Hematopoietic multipotent progenitor cell (in vitro differentiated cells): ENCODE results near the gene PAPOLA. TPM values are rescaled to one million over a fixed set of nuclear protein-coding genes. Genes with fewer than 3 reads are reported as not detected.
"Not testable (repeated sequence)": the region's sequence is repeated elsewhere in the genome, so short reads cannot be mapped to it uniquely, and the experiment has no call there.

Experiments
- DNase-seq, 3 donors: peaks; one replicate each; pipeline ENCODE4 v3.0.0-alpha.2; 2011 to 2015; ENCODE audit warnings: low read depth in 2 of 3, low spot score in 2 of 3
- total RNA-seq: library from RNA; depleted of rRNA; stranded (reverse); fragments of >200 nt; gene quantifications from one replicate; pipeline ENCODE4 v1.2.3, GENCODE V29; 2012

Gene PAPOLA
- 74.6 TPM for total RNA-seq

GRCh38 chr14:96501740-96502620 lies at the start of gene PAPOLA:
TSS of gene PAPOLA (plus strand) at chr14:96502382. CDS start at chr14:96502593, 211 bp downstream.
- peak; percentile 96 to 97 (median 97) for DNase-seq

- DNase-seq, result no peak
Measured at GRCh38 chr14:96452684-96453083, 49.5 kb upstream of the PAPOLA start.

GRCh38 chr14:96455588-96455987 lies 46.6 kb upstream of the PAPOLA start:
- DNase-seq, result no peak

- no peak for DNase-seq
Measured at GRCh38 chr14:96459851-96460250, 42.3 kb upstream of the PAPOLA start.

GRCh38 chr14:96461950-96462798 lies 40.0 kb upstream of the PAPOLA start:
- DNase-seq, result no peak

DNA sequence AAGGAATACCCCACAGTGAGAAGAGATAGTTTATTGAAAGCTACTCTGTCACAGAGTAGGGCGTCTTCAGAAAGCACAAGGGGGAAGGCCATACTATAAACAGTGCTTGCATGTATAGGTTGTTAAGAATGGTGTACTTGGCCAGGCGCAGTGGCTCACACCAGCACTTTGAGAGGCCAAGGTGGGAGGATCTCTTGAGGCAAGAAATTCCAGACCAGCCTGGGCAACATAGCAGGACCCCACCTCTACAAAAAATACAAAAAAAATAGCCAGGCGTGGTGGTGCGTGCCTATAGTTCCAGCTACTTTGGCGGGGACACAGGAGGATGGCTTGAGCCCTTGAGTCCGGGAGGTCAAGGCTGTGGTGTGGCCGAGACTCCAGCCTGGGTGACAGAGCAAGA lies 38.0 kb upstream of the PAPOLA start:
- DNase-seq, result no peak

- no peak for DNase-seq
Measured at GRCh38 chr14:96466918-96467317, 35.3 kb upstream of the PAPOLA start.

DNA sequence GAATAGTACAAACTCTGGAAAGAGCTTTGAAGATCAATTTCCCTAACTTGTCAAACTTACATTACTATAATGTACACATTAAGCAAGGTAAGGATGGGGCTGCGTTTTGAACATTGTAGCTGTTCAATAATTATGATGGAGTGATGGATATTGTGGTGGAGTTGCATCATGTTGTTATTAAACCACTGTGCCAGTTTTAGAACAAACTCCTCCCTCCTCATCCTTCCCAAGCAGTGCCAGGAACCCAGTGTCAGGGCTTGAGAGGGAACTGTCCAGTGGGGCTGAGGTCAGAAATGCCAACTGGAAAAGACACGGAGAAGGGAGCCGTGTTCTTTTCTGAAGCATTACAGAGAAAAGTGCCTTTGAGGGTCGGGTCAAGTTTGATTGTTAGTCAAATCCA lies 31.9 kb upstream of the PAPOLA start:
- DNase-seq, result no peak

DNA sequence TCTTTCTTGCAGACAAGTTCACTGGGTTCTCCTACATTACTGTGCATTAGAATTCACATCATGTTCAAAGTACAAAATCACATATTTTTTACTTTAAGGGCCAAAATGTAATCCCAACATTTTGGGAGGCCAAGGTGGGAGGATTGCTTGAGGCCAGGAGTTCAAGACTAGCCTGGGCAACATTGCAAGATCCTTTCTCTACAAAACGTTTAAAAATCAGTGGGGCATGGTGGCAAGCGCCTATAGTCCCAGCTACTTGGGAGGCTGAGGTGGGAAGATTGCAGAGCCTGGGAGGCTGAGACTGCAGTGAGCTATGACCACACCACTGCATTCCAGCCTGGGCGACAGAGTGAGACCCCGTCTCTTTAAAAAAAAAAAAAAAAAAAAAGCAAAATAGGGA lies 31.2 kb upstream of the PAPOLA start:
- DNase-seq, result not testable (repeated sequence)

DNA sequence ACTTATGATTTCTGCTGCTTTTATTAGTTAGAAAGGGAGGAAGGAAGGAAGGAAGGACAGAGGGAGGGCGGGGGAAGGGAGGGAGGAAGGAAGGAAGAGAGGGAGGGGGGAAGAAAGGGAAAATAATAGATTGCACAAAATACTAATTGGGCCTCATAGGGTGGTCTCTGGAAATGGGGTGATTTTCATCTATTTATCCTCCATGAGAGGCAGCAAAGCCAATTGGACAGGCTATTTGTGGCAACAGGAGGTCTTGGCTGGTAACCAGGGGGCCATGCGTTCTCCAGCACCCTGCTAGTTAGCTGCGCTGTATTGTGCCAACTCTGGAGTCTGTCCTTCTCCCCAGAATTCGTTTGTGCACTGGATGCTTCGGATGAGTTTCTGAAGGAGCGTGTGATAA lies 24.1 kb upstream of the PAPOLA start:
- no peak for DNase-seq

DNA sequence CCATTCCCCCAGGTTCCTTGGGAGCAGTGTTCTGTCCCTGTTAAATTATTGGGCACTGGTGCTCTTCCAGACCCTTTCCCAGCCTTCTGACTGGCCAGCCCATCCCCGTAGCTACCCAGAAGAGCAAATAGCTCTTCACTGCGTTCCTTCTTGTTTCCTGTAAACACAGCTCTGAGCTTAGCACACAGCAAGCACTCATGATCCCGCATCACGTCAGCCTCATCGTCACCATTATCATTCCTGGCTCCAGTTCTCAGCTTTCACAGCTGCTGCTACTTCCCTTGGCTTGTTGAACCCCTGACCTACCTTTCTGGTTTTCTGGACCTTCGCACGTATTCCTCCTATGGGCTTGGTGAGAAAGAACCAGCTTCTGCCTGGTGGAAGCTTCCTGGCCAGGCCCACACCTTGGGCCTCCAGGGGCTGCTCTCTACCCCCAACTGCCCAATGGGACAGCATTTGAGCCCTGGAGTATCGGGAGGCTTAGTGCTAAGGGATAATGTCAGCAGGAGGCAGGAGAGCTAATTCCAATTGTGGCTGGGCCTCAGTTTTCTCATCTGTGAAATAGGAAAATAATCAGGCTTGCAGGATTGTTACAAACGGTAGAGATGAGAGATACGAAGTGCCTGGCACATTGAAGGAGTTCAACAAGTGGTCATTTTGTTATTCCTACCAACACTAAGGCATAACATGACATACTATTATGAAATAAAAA lies 22.6 kb upstream of the PAPOLA start:
- DNase-seq, result no peak

- no peak for DNase-seq
Measured at GRCh38 chr14:96481731-96482314, 20.4 kb upstream of the PAPOLA start.

- no peak for DNase-seq
Measured at GRCh38 chr14:96482986-96483385, 19.2 kb upstream of the PAPOLA start.

DNA sequence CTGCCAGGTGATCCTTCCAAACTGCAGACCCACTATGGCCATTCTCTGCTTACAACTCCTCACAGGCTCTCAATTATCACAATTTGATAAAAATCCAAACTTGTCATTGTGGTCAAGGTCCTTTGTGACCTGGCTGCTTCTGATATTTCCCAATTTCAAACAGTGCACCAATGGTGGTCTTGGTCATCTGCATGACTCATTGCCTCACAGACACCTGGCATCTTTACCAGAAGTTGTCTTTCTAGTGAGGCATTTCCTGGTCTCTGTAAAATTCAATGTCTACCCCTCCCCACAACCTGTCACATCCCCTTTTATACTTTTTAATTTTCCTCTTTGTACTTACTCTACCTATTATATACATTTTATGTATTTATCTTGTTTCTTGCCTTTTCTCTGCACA lies 17.8 kb upstream of the PAPOLA start:
- DNase-seq, result peak in 2 of 3 donors; percentile 7 to 8

DNA sequence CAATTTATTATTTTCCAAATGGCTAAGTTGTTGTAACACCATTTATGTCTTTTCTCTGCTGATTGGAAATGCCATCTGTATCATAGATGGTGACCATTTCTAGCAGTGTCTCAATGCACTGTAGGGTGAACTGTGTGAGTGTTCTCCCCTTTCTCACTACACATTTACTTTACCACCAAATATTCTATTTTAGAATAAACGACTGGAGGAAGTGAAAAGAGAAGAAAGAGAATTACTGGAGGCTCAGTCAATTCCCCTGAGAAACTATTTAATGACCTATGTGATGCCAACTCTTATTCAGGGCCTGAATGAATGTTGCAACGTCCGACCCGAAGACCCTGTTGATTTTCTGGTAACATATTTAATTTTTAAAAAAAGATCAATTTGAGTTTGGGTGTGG lies 15.5 kb upstream of the PAPOLA start:
- no peak for DNase-seq

DNA sequence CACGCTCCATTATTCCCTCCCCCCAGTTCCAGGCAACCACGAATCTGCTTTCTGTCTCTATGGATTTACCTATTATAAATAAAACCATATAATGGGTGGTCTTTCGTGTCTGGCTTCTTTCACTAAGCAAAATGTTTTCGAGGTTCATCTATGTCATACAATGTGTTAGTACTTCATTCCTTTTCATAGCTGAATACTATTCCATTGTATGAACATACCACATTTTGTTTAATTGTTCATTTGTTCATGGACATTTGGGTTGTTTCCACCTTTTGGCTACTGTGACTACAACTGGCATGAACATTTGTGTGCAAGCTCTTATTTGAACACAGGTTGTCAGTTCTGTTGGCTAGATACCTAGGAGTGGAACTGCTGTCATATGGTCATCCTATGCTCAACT lies 12.9 kb upstream of the PAPOLA start:
- DNase-seq, result no peak

- DNase-seq, result no peak
Measured at GRCh38 chr14:96493178-96493577, 9.0 kb upstream of the PAPOLA start.

GRCh38 chr14:96494331-96494730 lies 7.9 kb upstream of the PAPOLA start:
- DNase-seq, result no peak

DNA sequence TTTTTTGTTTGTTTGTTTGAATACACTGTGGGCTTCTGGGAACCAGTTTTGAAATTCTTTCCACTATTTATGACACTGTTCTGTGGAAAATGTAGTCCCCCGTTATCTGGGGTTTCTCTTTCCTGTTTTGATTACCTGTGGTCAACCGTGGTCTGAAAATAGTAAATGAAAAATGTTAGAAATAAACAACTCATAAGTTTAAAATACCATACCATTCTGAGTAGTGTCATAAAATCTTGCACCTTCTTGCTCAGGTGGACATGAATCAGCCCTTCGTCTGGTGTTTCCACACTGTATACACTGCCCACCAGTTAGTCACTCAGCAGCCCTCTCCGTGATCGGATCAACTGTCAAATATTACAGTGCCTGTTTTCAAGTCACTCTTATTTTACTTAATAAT lies 5.1 kb upstream of the PAPOLA start:
- no peak for DNase-seq

- no peak for DNase-seq
Measured at GRCh38 chr14:96497586-96497985, 4.6 kb upstream of the PAPOLA start.
